HUES6 (cell line): Measurements from ENCODE around the gene CYP24A1.

Experiments
- H3K27ac ChIP-seq: 2 replicates; pipeline ENCODE4 v1.7.0; 2013; ENCODE audit warnings: low read depth, mild to moderate bottlenecking, low read length, inconsistent platforms
- H3K27me3 ChIP-seq: 2 replicates; pipeline ENCODE4 v1.6.1; 2013; ENCODE audit warnings: low read length; ENCODE audit not compliant: control insufficient read depth, insufficient read depth
- H3K36me3 ChIP-seq: 2 replicates; pipeline ENCODE4 v1.6.1; 2013; ENCODE audit warnings: low read length; ENCODE audit not compliant: control insufficient read depth, insufficient read depth
- H3K4me1 ChIP-seq: 2 replicates; pipeline ENCODE4 v1.6.1; 2013; ENCODE audit warnings: low read length; ENCODE audit not compliant: control insufficient read depth, insufficient read depth
- H3K4me3 ChIP-seq: 2 replicates; pipeline ENCODE4 v1.5.1; 2013; ENCODE audit warnings: low read depth, low read length
- H3K9ac ChIP-seq: one replicate; pipeline ENCODE4 v1.6.1; 2013; ENCODE audit warnings: mild to moderate bottlenecking, low read length
- H3K9me3 ChIP-seq: 2 replicates; pipeline ENCODE4 v1.6.1; 2013; ENCODE audit warnings: low read depth, low read length; ENCODE audit not compliant: control insufficient read depth, insufficient read depth

CYP24A1 gene

GRCh38 chr20:54172532-54172855 is 1.3 kb downstream of the CYP24A1 start:
- no peak overlapping the region for H3K9ac ChIP-seq
- peaks cover 78% of the 10 kb centered on the region for H3K27me3 ChIP-seq
- H3K9me3 ChIP-seq, result no peaks in the 10 kb centered on the region
- H3K4me3 ChIP-seq, result peak overlapping the region; percentile 42
- H3K36me3 ChIP-seq, result no peaks in the 10 kb centered on the region
- peaks cover 14% of the 10 kb centered on the region for H3K4me1 ChIP-seq
- no peak overlapping the region for H3K27ac ChIP-seq

GRCh38 chr20:54170963-54171362 is 2.8 kb downstream of the CYP24A1 start:
- Histone ChIP-seq H3K36me3 (no peaks in the 10 kb centered on the region), H3K4me1 (peaks cover 14% of the 10 kb centered on the region), H3K9ac (no peak overlapping the region), H3K27ac (no peak overlapping the region), H3K4me3 (no peak overlapping the region), H3K27me3 (peaks cover 75% of the 10 kb centered on the region), H3K9me3 (no peaks in the 10 kb centered on the region)

- Histone ChIP-seq H3K4me1 (peaks cover 14% of the 10 kb centered on the region), H3K27ac (no peak overlapping the region), H3K36me3 (no peaks in the 10 kb centered on the region), H3K27me3 (peaks cover 67% of the 10 kb centered on the region), H3K4me3 (no peak overlapping the region), H3K9ac (no peak overlapping the region), H3K9me3 (0 out of 2 replicates have a peak, but pooled peaks cover 1% of the 10 kb centered on the region)
Measured at GRCh38 chr20:54170026-54170471, 3.7 kb downstream of the CYP24A1 start.

- Histone ChIP-seq H3K9me3 (0 out of 2 replicates have a peak, but pooled peaks cover 4% of the 10 kb centered on the region), H3K9ac (no peak overlapping the region), H3K27me3 (peaks cover 59% of the 10 kb centered on the region), H3K4me3 (no peak overlapping the region), H3K27ac (no peak overlapping the region), H3K36me3 (no peaks in the 10 kb centered on the region), H3K4me1 (peaks cover 9% of the 10 kb centered on the region; the same call in 1 of the 2 replicates)
Measured at GRCh38 chr20:54168961-54169862, 4.6 kb downstream of the CYP24A1 start.

- Histone ChIP-seq H3K27ac (no peak overlapping the region), H3K4me3 (no peak overlapping the region), H3K4me1 (peaks cover 5% of the 10 kb centered on the region; the same call in 1 of the 2 replicates), H3K9me3 (0 out of 2 replicates have a peak, but pooled peaks cover 4% of the 10 kb centered on the region), H3K27me3 (peaks cover 49% of the 10 kb centered on the region), H3K9ac (no peak overlapping the region), H3K36me3 (no peaks in the 10 kb centered on the region)
Measured at GRCh38 chr20:54167909-54168872, 5.6 kb downstream of the CYP24A1 start.

DNA sequence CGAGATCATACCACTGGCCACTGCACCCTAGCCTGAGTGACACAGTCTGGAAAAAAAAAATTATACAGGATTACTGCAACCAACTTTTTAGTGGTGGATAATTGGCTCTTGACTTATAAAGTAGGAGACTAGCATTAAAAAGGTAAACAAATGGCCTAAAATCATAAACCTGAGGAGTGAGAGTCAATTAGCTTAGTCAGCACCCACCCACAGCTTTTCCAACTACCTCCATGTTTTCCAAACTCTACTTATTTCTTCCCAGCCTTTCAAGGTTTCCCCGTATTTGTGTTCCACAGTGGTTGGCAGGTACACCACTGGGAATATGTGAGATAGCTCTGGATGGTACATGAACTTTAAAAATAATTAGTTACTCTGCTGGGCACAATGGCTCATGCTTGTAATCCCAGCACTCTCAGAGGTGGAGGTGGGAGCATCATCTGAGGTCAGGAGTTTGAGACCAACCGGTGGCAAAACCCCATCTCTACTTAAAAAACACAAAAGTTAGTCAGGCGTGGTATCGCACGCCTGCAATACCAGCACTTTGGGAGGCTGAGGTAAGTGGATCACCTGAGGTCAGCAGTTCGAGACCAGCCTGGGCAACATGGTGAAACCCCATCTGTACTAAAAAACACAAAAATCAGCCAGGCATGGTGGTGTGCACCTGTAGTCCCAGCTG is 6.7 kb downstream of the CYP24A1 start:
- Histone ChIP-seq H3K9ac (no peak overlapping the region), H3K36me3 (no peaks in the 10 kb centered on the region), H3K9me3 (0 out of 2 replicates have a peak, but pooled peaks cover 4% of the 10 kb centered on the region), H3K4me3 (no peak overlapping the region), H3K27me3 (peaks cover 38% of the 10 kb centered on the region), H3K27ac (no peak overlapping the region), H3K4me1 (peaks cover 5% of the 10 kb centered on the region; the same call in 1 of the 2 replicates)

GRCh38 chr20:54165803-54166202 is 8.0 kb downstream of the CYP24A1 start:
- Histone ChIP-seq H3K36me3 (no peaks in the 10 kb centered on the region), H3K9ac (no peak overlapping the region), H3K4me1 (peaks cover 5% of the 10 kb centered on the region; the same call in 1 of the 2 replicates), H3K27me3 (peaks cover 25% of the 10 kb centered on the region), H3K9me3 (0 out of 2 replicates have a peak, but pooled peaks cover 4% of the 10 kb centered on the region), H3K4me3 (no peak overlapping the region), H3K27ac (no peak overlapping the region)

GRCh38 chr20:54165014-54165413 is 8.8 kb downstream of the CYP24A1 start:
- 0 out of 2 replicates have a peak, but pooled peaks cover 4% of the 10 kb centered on the region for H3K9me3 ChIP-seq
- no peak overlapping the region for H3K9ac ChIP-seq
- peaks cover 17% of the 10 kb centered on the region for H3K27me3 ChIP-seq
- H3K4me1 ChIP-seq, result peaks cover 5% of the 10 kb centered on the region; the same call in 1 of the 2 replicates
- H3K4me3 ChIP-seq, result no peak overlapping the region
- no peaks in the 10 kb centered on the region for H3K36me3 ChIP-seq
- H3K27ac ChIP-seq, result no peak overlapping the region

GRCh38 chr20:54163402-54163801 is 10.4 kb downstream of the CYP24A1 start:
- Histone ChIP-seq H3K27ac (no peak overlapping the region), H3K27me3 (peaks cover 7% of the 10 kb centered on the region), H3K9me3 (0 out of 2 replicates have a peak, but pooled peaks cover 4% of the 10 kb centered on the region), H3K9ac (no peak overlapping the region), H3K4me1 (peaks cover 5% of the 10 kb centered on the region; the same call in 1 of the 2 replicates), H3K4me3 (no peak overlapping the region), H3K36me3 (no peaks in the 10 kb centered on the region)

- Histone ChIP-seq H3K4me3 (no peak overlapping the region), H3K9ac (no peak overlapping the region), H3K27me3 (no peaks in the 10 kb centered on the region), H3K36me3 (no peaks in the 10 kb centered on the region), H3K9me3 (0 out of 2 replicates have a peak, but pooled peaks cover 4% of the 10 kb centered on the region), H3K4me1 (no peaks in the 10 kb centered on the region), H3K27ac (no peak overlapping the region)
Measured at GRCh38 chr20:54162378-54163009, 11.3 kb downstream of the CYP24A1 start.
